Putamen (tissue), 1 donor: Measurements from ENCODE around the gene ANO2.

Source experiments
- DNase-seq: peaks from one replicate; pipeline ENCODE4 v3.0.0-alpha.2; 2016; ENCODE audit warnings: low spot score

ANO2 gene

GRCh38 chr12:5621329-5621728 lies 323.7 kb downstream of the ANO2 start:
- DNase-seq, result no peak

- no peak for DNase-seq
Observed at GRCh38 chr12:5620896-5621295, 324.2 kb downstream of the ANO2 start.

GRCh38 chr12:5619628-5620027 lies 325.4 kb downstream of the ANO2 start:
- DNase-seq, result no peak

- no peak for DNase-seq
Observed at GRCh38 chr12:5616854-5617253, 328.2 kb downstream of the ANO2 start.

GRCh38 chr12:5615760-5616159 lies 329.3 kb downstream of the ANO2 start:
- DNase-seq, result no peak

- no peak for DNase-seq
Observed at GRCh38 chr12:5614256-5614655, 330.8 kb downstream of the ANO2 start.

GRCh38 chr12:5612556-5613410 lies 332.3 kb downstream of the ANO2 start:
- DNase-seq, result no peak

- no peak for DNase-seq
Observed at GRCh38 chr12:5611162-5611561, 333.9 kb downstream of the ANO2 start.

- DNase-seq, result no peak
Observed at GRCh38 chr12:5599378-5599777, 345.7 kb downstream of the ANO2 start.

- DNase-seq, result no peak
Observed at GRCh38 chr12:5593998-5594397, 351.1 kb downstream of the ANO2 start.

GRCh38 chr12:5593086-5593485 lies 352.0 kb downstream of the ANO2 start:
- no peak for DNase-seq

- DNase-seq, result no peak
Observed at GRCh38 chr12:5592310-5592709, 352.7 kb downstream of the ANO2 start.

GRCh38 chr12:5590316-5590715 lies 354.7 kb downstream of the ANO2 start:
- no peak for DNase-seq

- DNase-seq, result no peak
Observed at GRCh38 chr12:5589054-5589453, 356.0 kb downstream of the ANO2 start.

- no peak for DNase-seq
Observed at GRCh38 chr12:5588591-5588990, 356.5 kb downstream of the ANO2 start.

- DNase-seq, result no peak
Observed at GRCh38 chr12:5588176-5588575, 356.9 kb downstream of the ANO2 start.

GRCh38 chr12:5587711-5588121 lies 357.3 kb downstream of the ANO2 start:
- no peak for DNase-seq

- no peak for DNase-seq
Observed at GRCh38 chr12:5586201-5586600, 358.9 kb downstream of the ANO2 start.

GRCh38 chr12:5585178-5585577 lies 359.9 kb downstream of the ANO2 start:
- peak; percentile 5 for DNase-seq

- no peak for DNase-seq
Observed at GRCh38 chr12:5584412-5585175, 360.5 kb downstream of the ANO2 start.

GRCh38 chr12:5582541-5582940 lies 362.5 kb downstream of the ANO2 start:
- DNase-seq, result no peak

GRCh38 chr12:5582018-5582417 lies 363.0 kb downstream of the ANO2 start:
- peak; percentile 5 for DNase-seq

GRCh38 chr12:5581616-5582015 lies 363.4 kb downstream of the ANO2 start:
- no peak for DNase-seq
